Keratinocyte (primary cell): ENCODE measurements around the gene GCC1. TPM values are rescaled to one million over a fixed set of nuclear protein-coding genes. Genes with fewer than 3 reads are reported as not detected.

Experiments used
- DNase-seq: peaks from one replicate; pipeline ENCODE4 v3.0.0-alpha.2; 2011; ENCODE audit warnings: low read depth, missing footprints, low spot score
- FAIRE-seq: peaks from 2 replicates; lab custom pipeline; 2011; peaks lifted over from hg19 to GRCh38; lab: Jason Lieb, UNC
- H2AFZ ChIP-seq: 2 replicates; pipeline ENCODE4 v1.6.0; 2012; ENCODE audit warnings: low read length, control low read depth, inconsistent platforms; ENCODE audit not compliant: control insufficient read depth
- H3K27ac ChIP-seq: 2 replicates; pipeline ENCODE4 v1.5.1; 2011; ENCODE audit warnings: low read length; ENCODE audit not compliant: control insufficient read depth, insufficient read depth
- H3K27me3 ChIP-seq: 3 replicates; pipeline ENCODE4 v1.6.0; 2011; ENCODE audit warnings: low read length; ENCODE audit not compliant: control insufficient read depth, insufficient read depth; ENCODE audit errors: extremely low read depth
- H3K36me3 ChIP-seq, 2 experiments: 2 replicates in 1 of 2; 3 replicates in 1 of 2; pipeline ENCODE4 v1.5.1; 2011; ENCODE audit warnings: low read length in 2 of 2, mild to moderate bottlenecking in 1 of 2; ENCODE audit not compliant: control insufficient read depth in 2 of 2, insufficient read depth in 2 of 2; ENCODE audit errors: extremely low read depth in 1 of 2
- H3K4me1 ChIP-seq: 3 replicates; pipeline ENCODE4 v1.5.1; 2011; ENCODE audit warnings: low read length; ENCODE audit not compliant: control insufficient read depth, insufficient read depth; ENCODE audit errors: extremely low read depth
- H3K4me2 ChIP-seq: 3 replicates; pipeline ENCODE4 v1.6.0; 2011; ENCODE audit warnings: low read depth, low read length; ENCODE audit not compliant: control insufficient read depth, insufficient read depth; ENCODE audit errors: extremely low read depth
- H3K4me3 ChIP-seq, 3 experiments: fragments of 200-600 bp in 1 of 3; sonication (generic) in 1 of 3; 2 replicates in 2 of 3; 3 replicates in 1 of 3; pipeline ENCODE4 v1.5.1; 2011 to 2016; ENCODE audit warnings: low read length in 3 of 3, mild to moderate bottlenecking in 3 of 3, control low read depth in 2 of 3, inconsistent platforms in 1 of 3, low read depth in 1 of 3, mixed read lengths in 1 of 3, mixed run types in 1 of 3, moderate library complexity in 1 of 3; ENCODE audit not compliant: control insufficient read depth in 2 of 3, insufficient read depth in 2 of 3; ENCODE audit errors: extremely low read depth in 1 of 3
- H3K79me2 ChIP-seq: 2 replicates; pipeline ENCODE4 v1.6.0; 2012; ENCODE audit warnings: low read length; ENCODE audit not compliant: control insufficient read depth, insufficient read depth
- H3K9ac ChIP-seq: 3 replicates; pipeline ENCODE4 v1.6.0; 2011; ENCODE audit warnings: low read length; ENCODE audit not compliant: control insufficient read depth, insufficient read depth; ENCODE audit errors: extremely low read depth
- H3K9me1 ChIP-seq: 3 replicates; pipeline ENCODE4 v1.6.0; 2011; ENCODE audit warnings: low read length; ENCODE audit not compliant: control insufficient read depth, insufficient read depth; ENCODE audit errors: extremely low read depth
- H3K9me3 ChIP-seq: 2 replicates; pipeline ENCODE4 v1.5.1; 2012; ENCODE audit warnings: low read depth, low read length; ENCODE audit not compliant: control insufficient read depth
- H4K20me1 ChIP-seq: 3 replicates; pipeline ENCODE4 v1.6.0; 2011; ENCODE audit warnings: low read length; ENCODE audit not compliant: control insufficient read depth, insufficient read depth; ENCODE audit errors: extremely low read depth
- EZH2 ChIP-seq: IDR thresholded peaks from one replicate; pipeline ENCODE4 v1.6.1; 2012; ENCODE audit warnings: inconsistent platforms, mild to moderate bottlenecking, low read length, moderate library complexity
- dilution Hi-C: fragments of 300-500 bp; cut with MboI; formaldehyde crosslinking; loops from one replicate; pipeline ENCODE4 v1.7.0; 2020; ENCODE audit warnings: low sequenced_read_pairs; ENCODE audit not compliant: extremely low pct_ligation_motif_present
- polyA plus RNA-seq, 5 experiments: library from polyadenylated mRNA; depleted of rRNA in 3 of 5; stranded (reverse) in 3 of 5; stranded (forward) in 1 of 5; unstranded in 1 of 5; fragments of >200 nt; gene quantifications; 1 replicate in 1 of 5; 2 replicates in 3 of 5; 3 replicates in 1 of 5; pipeline versions ENCODE4 v1.2.1 to v1.2.3, GENCODE V29; 2011 to 2012; ENCODE audit warnings: missing spikeins in 2 of 5, low read depth in 1 of 5, low replicate concordance in 1 of 5
- TF ChIP-seq, protein P1 (sequence below), 3 experiments: IDR thresholded peaks in 1 of 3; conservative IDR thresholded peaks in 1 of 3; optimal IDR thresholded peaks in 1 of 3; 2 replicates in 2 of 3; 3 replicates in 1 of 3; pipeline versions ENCODE3 to v1.5.1; 2011; ENCODE audit warnings: low read length in 3 of 3, mild to moderate bottlenecking in 3 of 3, moderate library complexity in 2 of 3, control low read depth in 1 of 3, inconsistent platforms in 1 of 3; ENCODE audit not compliant: insufficient read depth in 2 of 3; ENCODE audit errors: extremely low read depth in 1 of 3

The GCC1 gene
- polyA plus RNA-seq, 1 donor (not counting 4 experiments of a cell fraction or from before 2014, with no cell fraction given) = 8.9 TPM

DNA sequence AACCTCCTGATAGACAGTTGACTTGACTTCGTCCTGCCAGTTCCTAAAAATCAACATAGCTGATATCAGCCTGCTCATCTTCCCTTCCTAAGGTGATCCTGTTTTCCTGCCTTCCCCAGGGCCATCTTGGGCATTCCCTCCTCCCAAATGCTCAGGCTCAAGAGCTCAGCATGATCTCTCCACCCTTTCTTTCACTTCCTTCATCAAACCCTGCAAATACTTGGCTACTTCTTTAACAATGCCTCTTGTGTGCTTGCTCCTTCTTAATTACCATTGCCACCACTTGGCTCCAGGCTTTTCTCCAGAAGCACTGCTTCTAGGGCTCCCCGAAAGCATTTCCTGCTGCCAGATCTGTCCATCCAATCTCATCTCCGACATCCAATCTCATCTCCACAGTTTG, 15.5 kb upstream of the GCC1 start:
- H4K20me1 ChIP-seq = no peaks in the 10 kb centered on the region
- no peak overlapping the region for H2AFZ ChIP-seq
- H3K27me3 ChIP-seq = no peaks in the 10 kb centered on the region
- dilution Hi-C loops = no loop called here
- no peaks in the 10 kb centered on the region for H3K79me2 ChIP-seq
- no peak overlapping the region for H3K27ac ChIP-seq
- TF ChIP-seq, protein P1, sequence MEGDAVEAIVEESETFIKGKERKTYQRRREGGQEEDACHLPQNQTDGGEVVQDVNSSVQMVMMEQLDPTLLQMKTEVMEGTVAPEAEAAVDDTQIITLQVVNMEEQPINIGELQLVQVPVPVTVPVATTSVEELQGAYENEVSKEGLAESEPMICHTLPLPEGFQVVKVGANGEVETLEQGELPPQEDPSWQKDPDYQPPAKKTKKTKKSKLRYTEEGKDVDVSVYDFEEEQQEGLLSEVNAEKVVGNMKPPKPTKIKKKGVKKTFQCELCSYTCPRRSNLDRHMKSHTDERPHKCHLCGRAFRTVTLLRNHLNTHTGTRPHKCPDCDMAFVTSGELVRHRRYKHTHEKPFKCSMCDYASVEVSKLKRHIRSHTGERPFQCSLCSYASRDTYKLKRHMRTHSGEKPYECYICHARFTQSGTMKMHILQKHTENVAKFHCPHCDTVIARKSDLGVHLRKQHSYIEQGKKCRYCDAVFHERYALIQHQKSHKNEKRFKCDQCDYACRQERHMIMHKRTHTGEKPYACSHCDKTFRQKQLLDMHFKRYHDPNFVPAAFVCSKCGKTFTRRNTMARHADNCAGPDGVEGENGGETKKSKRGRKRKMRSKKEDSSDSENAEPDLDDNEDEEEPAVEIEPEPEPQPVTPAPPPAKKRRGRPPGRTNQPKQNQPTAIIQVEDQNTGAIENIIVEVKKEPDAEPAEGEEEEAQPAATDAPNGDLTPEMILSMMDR (optimal IDR thresholded peaks at IDR 0.05 in 1 of 3, IDR thresholded peaks at IDR 0.05 in 1 of 3, conservative IDR thresholded peaks at IDR 0.05 in 1 of 3; ENCODE audit: extremely low read depth in 1 of 3, insufficient read depth in 2 of 3, low read length in 3 of 3) = no peak
- no peak for TF ChIP-seq EZH2
- H3K9me3 ChIP-seq = no peaks in the 10 kb centered on the region
- no peak for DNase-seq
- H3K4me3 ChIP-seq = no peak overlapping the region
- no peaks in the 10 kb centered on the region for H3K9me1 ChIP-seq
- no peaks in the 10 kb centered on the region for H3K4me1 ChIP-seq
- H3K4me2 ChIP-seq = no peak overlapping the region
- no peak for FAIRE-seq
- H3K36me3 ChIP-seq = no peaks in the 10 kb centered on the region
- no peak overlapping the region for H3K9ac ChIP-seq

DNA sequence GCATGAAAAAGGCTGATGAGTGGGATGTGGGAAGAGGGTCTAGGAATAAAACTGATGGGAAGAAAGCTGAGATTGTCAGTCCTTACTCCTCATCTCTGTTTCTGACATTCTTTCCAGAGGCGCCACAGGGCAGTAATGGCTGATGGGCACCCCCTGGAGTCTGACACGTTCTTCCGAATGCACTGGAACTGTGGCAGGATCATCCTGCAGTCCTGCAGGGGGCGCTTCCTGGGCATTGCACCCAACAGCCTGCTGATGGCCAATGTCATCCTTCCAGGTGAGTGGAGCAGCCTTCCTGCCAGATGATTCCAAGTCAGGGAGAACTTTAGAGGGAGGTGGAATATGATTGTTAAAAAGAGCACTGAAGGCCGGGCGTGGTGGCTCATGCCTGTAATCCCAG, 12.9 kb upstream of the GCC1 start:
- H3K9ac ChIP-seq = no peak overlapping the region
- no peak overlapping the region for H3K4me3 ChIP-seq
- H4K20me1 ChIP-seq = no peaks in the 10 kb centered on the region
- no peaks in the 10 kb centered on the region for H3K9me3 ChIP-seq
- dilution Hi-C loops = no loop called here
- H3K36me3 ChIP-seq = no peaks in the 10 kb centered on the region
- TF ChIP-seq EZH2 = no peak
- TF ChIP-seq, protein P1 (optimal IDR thresholded peaks at IDR 0.05 in 1 of 3, IDR thresholded peaks at IDR 0.05 in 1 of 3, conservative IDR thresholded peaks at IDR 0.05 in 1 of 3; ENCODE audit: extremely low read depth in 1 of 3, insufficient read depth in 2 of 3, low read length in 3 of 3) = peak; percentile 44 to 68 (median 45)
- FAIRE-seq (no peak), DNase-seq (no peak)
- H3K27me3 ChIP-seq = no peaks in the 10 kb centered on the region
- H3K4me1 ChIP-seq = no peaks in the 10 kb centered on the region
- H3K79me2 ChIP-seq = no peaks in the 10 kb centered on the region
- H3K9me1 ChIP-seq = no peaks in the 10 kb centered on the region
- no peak overlapping the region for H3K4me2 ChIP-seq
- no peak overlapping the region for H2AFZ ChIP-seq
- H3K27ac ChIP-seq = no peak overlapping the region
